Measurements from ENCODE around the gene PRSS57. TPM values are rescaled to one million over a fixed set of nuclear protein-coding genes. Genes with fewer than 3 reads are reported as not detected.

Gene PRSS57
- total RNA-seq, 1 experiment from 2014 or later, result not detected

GRCh38 chr19:638906-639252 is 56.4 kb downstream of the PRSS57 start:
- ChIA-PET CTCF (no interaction called here), POLR2A (no interaction called here)
- in situ Hi-C loops (cut with HindIII; ENCODE audit: low pct_unique_long_range_greater_than_20kb, low sequenced_read_pairs), result no loop called here
- intact Hi-C loops (cut with micrococcal nuclease; ENCODE audit: unreplicated experiment), result no loop called here
- Histone ChIP-seq H3K27ac (ENCODE audit: low read length) (no peak overlapping the region), H3K4me3 (ENCODE audit: low read depth in 2 of 2, low read length in 2 of 2) (peak overlapping the region; percentile 52 to 61), H3K27me3 (ENCODE audit: control insufficient read depth, insufficient read depth, low read length) (no peaks in the 10 kb centered on the region), H3K4me1 (ENCODE audit: control insufficient read depth, insufficient read depth, low read length) (no peaks in the 10 kb centered on the region), H3K36me3 (ENCODE audit: control insufficient read depth, insufficient read depth, low read length) (no peaks in the 10 kb centered on the region), H3K9me3 (ENCODE audit: control insufficient read depth, insufficient read depth, low read depth, low read length) (no peaks in the 10 kb centered on the region)
- TF ChIP-seq CTCF (IDR thresholded peaks at IDR 0.05) (no peak), TCF7L2 (IDR thresholded peaks at IDR 0.05; ENCODE audit: low read depth, low read length) (no peak), SIN3A (IDR thresholded peaks at IDR 0.05; ENCODE audit: borderline replicate concordance, insufficient read depth, low read depth, low read length) (no peak), POLR2AphosphoS5 (IDR thresholded peaks at IDR 0.05; ENCODE audit: low read depth, low read length) (no peak)
- TF ChIP-seq, protein P1, sequence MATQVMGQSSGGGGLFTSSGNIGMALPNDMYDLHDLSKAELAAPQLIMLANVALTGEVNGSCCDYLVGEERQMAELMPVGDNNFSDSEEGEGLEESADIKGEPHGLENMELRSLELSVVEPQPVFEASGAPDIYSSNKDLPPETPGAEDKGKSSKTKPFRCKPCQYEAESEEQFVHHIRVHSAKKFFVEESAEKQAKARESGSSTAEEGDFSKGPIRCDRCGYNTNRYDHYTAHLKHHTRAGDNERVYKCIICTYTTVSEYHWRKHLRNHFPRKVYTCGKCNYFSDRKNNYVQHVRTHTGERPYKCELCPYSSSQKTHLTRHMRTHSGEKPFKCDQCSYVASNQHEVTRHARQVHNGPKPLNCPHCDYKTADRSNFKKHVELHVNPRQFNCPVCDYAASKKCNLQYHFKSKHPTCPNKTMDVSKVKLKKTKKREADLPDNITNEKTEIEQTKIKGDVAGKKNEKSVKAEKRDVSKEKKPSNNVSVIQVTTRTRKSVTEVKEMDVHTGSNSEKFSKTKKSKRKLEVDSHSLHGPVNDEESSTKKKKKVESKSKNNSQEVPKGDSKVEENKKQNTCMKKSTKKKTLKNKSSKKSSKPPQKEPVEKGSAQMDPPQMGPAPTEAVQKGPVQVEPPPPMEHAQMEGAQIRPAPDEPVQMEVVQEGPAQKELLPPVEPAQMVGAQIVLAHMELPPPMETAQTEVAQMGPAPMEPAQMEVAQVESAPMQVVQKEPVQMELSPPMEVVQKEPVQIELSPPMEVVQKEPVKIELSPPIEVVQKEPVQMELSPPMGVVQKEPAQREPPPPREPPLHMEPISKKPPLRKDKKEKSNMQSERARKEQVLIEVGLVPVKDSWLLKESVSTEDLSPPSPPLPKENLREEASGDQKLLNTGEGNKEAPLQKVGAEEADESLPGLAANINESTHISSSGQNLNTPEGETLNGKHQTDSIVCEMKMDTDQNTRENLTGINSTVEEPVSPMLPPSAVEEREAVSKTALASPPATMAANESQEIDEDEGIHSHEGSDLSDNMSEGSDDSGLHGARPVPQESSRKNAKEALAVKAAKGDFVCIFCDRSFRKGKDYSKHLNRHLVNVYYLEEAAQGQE (IDR thresholded peaks at IDR 0.05; ENCODE audit: insufficient read depth in 1 of 2, low read depth in 2 of 2, low read length in 1 of 2), result no peak
- no peak for DNase-seq (ENCODE audit: low read depth, low spot score)
- no TSS peak for BruUV-seq (replicated peaks)
- ATAC-seq, result no peak

Other genes starting within 250 kb of the PRSS57 start
- 6.7 TPM for gene SHC2, start 234.4 kb downstream of the PRSS57 start, total RNA-seq (2021; ENCODE audit: unreplicated experiment)
- gene MADCAM1, start 199.0 kb downstream of the PRSS57 start, total RNA-seq (2021; ENCODE audit: unreplicated experiment), result 0.54 TPM
- 17.6 TPM for gene TPGS1, start 188.0 kb downstream of the PRSS57 start, total RNA-seq (2021; ENCODE audit: unreplicated experiment)
- gene CDC34, start 163.7 kb downstream of the PRSS57 start, total RNA-seq (2021; ENCODE audit: unreplicated experiment), result 80.5 TPM
- gene GZMM, start 151.4 kb downstream of the PRSS57 start, total RNA-seq (2021; ENCODE audit: unreplicated experiment), result 0.69 TPM
- gene BSG, start 122.9 kb downstream of the PRSS57 start, total RNA-seq (2021; ENCODE audit: unreplicated experiment), result 653 TPM
- 15.1 TPM for gene HCN2, start 105.6 kb downstream of the PRSS57 start, total RNA-seq (2021; ENCODE audit: unreplicated experiment)
- gene POLRMT, start 61.9 kb downstream of the PRSS57 start, total RNA-seq (2021; ENCODE audit: unreplicated experiment), result 56.0 TPM
- gene FGF22, start 55.6 kb downstream of the PRSS57 start, total RNA-seq (2021; ENCODE audit: unreplicated experiment), result 0.72 TPM
- gene RNF126, start 32.2 kb downstream of the PRSS57 start, total RNA-seq (2021; ENCODE audit: unreplicated experiment), result 61.2 TPM
- 32.5 TPM for gene FSTL3, start 19.1 kb downstream of the PRSS57 start, total RNA-seq (2021; ENCODE audit: unreplicated experiment)
- 14.4 TPM for gene PALM, start 13.5 kb upstream of the PRSS57 start, total RNA-seq (2021; ENCODE audit: unreplicated experiment)
- gene MISP, start 55.7 kb upstream of the PRSS57 start, total RNA-seq (2021; ENCODE audit: unreplicated experiment), result 5.8 TPM
- gene PTBP1, start 102.0 kb upstream of the PRSS57 start, total RNA-seq (2021; ENCODE audit: unreplicated experiment), result 515 TPM
- gene PLPPR3, start 126.5 kb upstream of the PRSS57 start, total RNA-seq (2021; ENCODE audit: unreplicated experiment), result 63.7 TPM
- 5.8 TPM for gene AZU1, start 132.4 kb upstream of the PRSS57 start, total RNA-seq (2021; ENCODE audit: unreplicated experiment)
- 1.5 TPM for gene PRTN3, start 145.5 kb upstream of the PRSS57 start, total RNA-seq (2021; ENCODE audit: unreplicated experiment)
- 0.57 TPM for gene ELANE, start 156.9 kb upstream of the PRSS57 start, total RNA-seq (2021; ENCODE audit: unreplicated experiment)
- 9.9 TPM for gene CFD, start 164.2 kb upstream of the PRSS57 start, total RNA-seq (2021; ENCODE audit: unreplicated experiment)
- 39.5 TPM for gene MED16, start 197.7 kb upstream of the PRSS57 start, total RNA-seq (2021; ENCODE audit: unreplicated experiment)
- gene RNU6-9, start 198.0 kb upstream of the PRSS57 start, total RNA-seq (2021; ENCODE audit: unreplicated experiment), result not detected
- gene R3HDM4, start 217.8 kb upstream of the PRSS57 start, total RNA-seq (2021; ENCODE audit: unreplicated experiment), result 43.5 TPM
- 0.92 TPM for gene KISS1R, start 221.9 kb upstream of the PRSS57 start, total RNA-seq (2021; ENCODE audit: unreplicated experiment)
- gene ARID3A, start 230.6 kb upstream of the PRSS57 start, total RNA-seq (2021; ENCODE audit: unreplicated experiment), result 28.9 TPM

Measured in Panc1 (cell line).